Adipose tissue (tissue), 3 donors: Measurements from ENCODE around the gene POLR3H. TPM values are rescaled to one million over a fixed set of nuclear protein-coding genes. Genes with fewer than 3 reads are reported as not detected.
"Not testable (repeated sequence)": the region's sequence is repeated elsewhere in the genome, so short reads cannot be mapped to it uniquely, and the experiment has no call there.

Experiments
- H3K27ac ChIP-seq: one replicate; pipeline ENCODE4 v1.5.1; 2013; ENCODE audit warnings: low read depth, low read length
- WGBS, 3 donors: extraction: QIAGEN DNeasy Blood & Tissue Kit; methylation state at CpG; one replicate each; pipeline ENCODE4 v1.1.7; 2013; 5-methylcytosine and 5-hydroxymethylcytosine counted together
- polyA plus RNA-seq, 3 donors: library from polyadenylated mRNA; stranded (reverse); fragments of 200-250 nt; gene quantifications; one replicate each; pipeline ENCODE4 v1.2.3, GENCODE V29; 2013
- donor health status: healthy with polysubstance abuse.
- donor health status: Bipolar disorder and iron deficiency.
- donor health status: healthy.

Gene POLR3H
- polyA plus RNA-seq, 3 donors = 10.4 to 56.0 (median 28.1) TPM

DNA sequence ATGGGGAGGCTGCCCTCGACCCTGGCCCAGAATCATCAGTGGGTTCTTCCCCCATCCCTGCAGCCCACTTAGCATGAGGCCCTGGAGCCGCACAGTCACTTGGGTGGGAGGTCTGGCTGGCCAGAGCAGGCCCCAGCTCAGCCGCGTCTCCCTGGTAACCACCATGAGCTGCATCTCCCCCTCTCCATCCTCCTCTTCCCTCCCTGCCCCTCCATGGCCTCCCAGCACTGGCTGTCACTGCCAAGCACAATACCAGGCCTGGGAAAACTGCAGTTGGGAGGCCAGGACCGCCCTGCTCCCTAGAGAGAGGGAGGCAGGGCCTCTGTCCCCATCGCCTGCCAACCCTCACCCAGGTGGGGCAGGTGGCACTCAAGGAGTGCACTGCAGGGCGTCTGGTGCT, 24.5 kb upstream of the POLR3H start:
- 68 to 78% (median 77%) methylated on average over 7 of the region's 7 CpGs for WGBS, 3 donors
- no peak overlapping the region for H3K27ac ChIP-seq

DNA sequence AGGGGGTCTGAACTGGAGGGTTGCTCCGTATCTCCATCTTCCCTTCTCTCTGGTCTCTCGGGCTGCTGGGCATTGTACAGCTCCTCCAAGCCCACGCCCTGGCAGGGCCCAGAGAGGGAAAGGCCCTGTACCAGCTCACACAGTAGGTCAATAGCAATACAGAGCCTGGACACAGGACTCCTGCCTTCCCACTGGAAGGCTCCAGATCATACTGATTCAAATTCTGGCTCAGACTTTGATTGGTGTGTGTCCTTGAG, 23.2 kb upstream of the POLR3H start:
- no peak overlapping the region for H3K27ac ChIP-seq
- WGBS, 3 donors = 69 to 83% (median 71%) methylated on average over 3 of the region's 3 CpGs

DNA sequence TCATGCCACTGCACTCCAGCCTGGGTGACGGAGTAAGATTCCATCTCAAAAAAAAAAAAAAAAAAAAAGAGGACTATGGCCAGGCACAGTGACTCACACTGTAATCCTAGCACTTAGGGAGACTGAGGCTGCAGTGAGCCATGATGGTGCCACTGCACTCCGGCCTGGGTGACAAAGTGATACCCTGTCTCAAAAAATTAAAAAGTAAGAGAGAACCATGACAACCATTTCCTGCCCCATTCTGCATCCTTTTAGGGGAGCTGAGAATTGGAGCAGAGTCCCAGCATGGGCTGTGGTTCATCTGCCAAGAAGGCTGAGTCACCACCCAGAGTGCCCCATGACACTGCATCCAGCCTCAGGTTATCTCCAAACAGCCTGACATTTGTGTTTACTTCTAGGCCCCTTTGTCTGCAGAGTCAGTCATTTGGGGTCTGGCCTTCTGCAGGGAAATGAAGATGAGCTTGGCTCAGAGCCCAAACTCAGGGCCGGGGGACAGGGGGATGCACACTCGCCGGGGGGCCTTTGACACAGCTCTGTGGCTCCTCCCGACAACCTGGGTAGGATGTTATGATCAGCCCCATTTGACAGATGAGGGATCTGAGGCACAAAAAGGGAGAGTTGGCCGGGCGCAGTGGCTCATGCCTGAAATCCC, 21.3 kb upstream of the POLR3H start:
- no peak overlapping the region for H3K27ac ChIP-seq
- WGBS, 3 donors = 64 to 76% (median 65%) methylated on average over 8 of the region's 8 CpGs

DNA sequence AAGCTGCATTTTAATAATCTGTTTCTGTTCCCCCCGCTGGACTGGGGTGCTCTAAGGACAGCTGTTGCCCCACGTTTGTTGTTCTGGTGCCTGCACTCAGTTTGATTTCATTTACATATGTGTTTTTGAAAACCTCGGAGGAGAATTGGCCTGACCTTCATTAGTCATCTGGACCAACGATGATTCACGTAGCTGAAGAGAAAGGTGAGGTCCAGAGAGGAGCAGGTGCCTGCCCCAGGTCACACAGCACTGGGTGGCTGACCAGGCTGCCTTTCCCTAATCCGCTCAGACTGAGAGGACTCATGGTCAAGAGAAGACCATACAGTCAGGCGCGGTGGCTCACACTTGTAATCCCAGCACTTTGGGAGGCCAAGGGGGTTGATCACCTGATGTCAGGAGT, 20.3 kb upstream of the POLR3H start:
- 88 to 90% (median 89%) methylated on average over 8 of the region's 8 CpGs for WGBS, 3 donors
- H3K27ac ChIP-seq = no peak overlapping the region

DNA sequence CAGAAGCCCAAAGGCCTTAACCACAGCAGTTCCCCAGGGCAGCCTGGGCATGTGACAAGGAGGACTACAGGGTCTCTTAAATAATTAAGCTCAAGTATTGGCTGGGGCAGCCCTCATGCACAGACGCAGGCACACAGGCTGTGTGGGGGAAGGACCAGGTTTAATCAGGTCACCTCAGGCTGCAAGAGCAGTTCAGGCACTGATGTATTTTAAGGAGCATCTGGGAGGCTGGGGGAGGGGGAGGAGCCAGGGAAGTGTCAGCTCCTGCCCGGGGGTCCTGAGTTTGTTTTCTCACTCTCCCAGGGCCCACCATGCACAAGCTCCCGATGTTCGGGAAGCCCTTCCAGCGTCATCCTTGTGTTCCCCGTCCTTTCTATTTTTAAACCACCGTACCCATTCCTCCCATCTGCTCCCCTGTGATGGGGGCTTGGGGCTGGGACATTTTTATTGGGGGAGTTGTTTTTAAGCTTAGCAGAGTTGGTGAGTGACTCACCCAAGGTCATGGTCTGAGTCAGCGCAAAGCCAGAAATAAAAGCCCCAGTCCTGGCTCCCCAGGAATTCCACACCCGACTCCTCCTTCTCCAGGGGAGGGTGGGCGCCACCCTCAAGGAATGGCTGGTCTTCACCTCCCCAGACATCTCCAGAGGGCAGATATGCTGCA, 18.9 kb upstream of the POLR3H start:
- H3K27ac ChIP-seq = no peak overlapping the region
- WGBS, 3 donors = 50 to 56% (median 54%) methylated on average over 10 of the region's 10 CpGs

DNA sequence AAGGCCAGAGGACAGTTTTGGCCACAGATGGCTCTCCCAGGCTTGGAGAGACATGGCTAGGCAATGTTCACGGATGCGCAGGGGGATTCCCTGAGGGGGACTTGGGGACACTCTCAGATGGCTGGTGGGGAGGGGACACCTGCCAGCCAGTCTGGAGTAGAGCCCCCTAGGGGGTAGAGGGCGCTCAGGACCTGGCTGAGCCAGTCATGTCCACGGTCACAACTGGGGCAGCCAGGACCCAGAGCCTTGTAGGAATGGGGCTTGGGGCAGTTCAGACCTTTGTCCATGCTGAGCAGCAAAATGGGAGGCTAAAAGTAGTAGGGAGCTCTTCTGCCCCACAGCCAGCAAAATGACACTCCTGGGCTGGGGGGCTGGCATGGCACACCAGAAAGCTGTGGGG, 18.2 kb upstream of the POLR3H start:
- WGBS, 3 donors = 81 to 88% (median 82%) methylated on average over 4 of the region's 4 CpGs
- no peak overlapping the region for H3K27ac ChIP-seq

DNA sequence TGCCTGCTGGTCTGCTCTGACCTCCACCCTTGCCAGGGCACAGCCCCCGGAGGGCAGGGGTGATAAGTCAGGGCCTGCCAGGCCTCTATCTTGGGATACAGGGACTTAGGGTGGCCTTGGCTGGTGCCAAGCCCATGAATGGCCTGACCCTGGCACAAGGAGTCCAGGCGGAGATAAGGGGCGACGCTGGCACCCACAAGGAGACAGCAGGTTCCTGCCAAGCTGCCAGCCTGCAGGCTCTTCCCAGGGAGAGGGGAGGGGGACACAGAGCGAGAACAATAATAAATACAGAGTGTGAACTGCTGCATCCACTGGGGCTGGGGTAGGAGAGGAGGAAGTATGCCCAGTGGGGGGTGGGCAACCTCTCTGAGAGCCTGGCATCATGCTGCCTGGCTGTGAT, 17.5 kb upstream of the POLR3H start:
- 23 to 79% (median 72%) methylated on average over 5 of the region's 5 CpGs for WGBS, 3 donors
- no peak overlapping the region for H3K27ac ChIP-seq

DNA sequence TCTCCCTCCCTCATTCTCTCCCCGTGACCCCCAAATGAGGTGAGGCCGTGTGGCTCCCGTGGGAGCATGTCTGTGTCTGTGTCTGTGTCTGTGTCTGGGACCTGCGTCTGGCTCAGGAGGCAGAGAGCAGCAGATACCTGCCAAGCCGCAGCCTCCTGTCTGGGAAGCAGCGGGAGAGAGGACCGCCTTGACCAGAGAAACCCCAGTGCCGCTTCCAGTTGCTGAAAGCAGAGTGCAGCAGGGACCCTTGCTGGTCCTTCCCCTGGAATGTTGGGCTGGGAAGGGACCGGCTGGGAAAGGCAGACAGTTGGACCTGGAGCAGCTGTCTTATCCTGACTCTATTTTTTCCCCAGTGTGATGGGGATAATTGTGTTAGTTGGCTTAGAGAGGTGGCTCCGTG, 17.1 kb upstream of the POLR3H start:
- no peak overlapping the region for H3K27ac ChIP-seq
- 34 to 60% (median 55%) methylated on average over 10 of the region's 10 CpGs for WGBS, 3 donors

DNA sequence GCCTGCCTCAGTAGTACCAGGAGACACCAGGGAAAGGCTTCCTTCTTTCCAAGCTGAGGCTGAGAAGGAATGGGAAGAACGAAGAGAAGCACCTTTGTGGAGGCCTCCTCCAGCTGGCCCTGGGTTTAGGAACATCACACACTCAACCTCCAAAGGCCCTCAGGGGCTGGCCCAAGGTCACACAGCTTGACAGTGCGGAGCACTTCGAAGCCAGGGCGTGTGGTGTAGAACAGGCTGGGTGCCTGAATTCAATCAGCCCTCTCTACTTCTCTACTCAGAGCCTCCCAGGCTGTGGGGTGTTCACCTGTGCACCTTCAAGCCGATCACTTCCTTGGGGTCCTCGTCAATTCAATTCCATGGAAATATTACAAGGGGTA, 15.8 kb upstream of the POLR3H start:
- 52 to 67% (median 60%) methylated on average over 6 of the region's 6 CpGs for WGBS, 3 donors
- H3K27ac ChIP-seq = no peak overlapping the region

DNA sequence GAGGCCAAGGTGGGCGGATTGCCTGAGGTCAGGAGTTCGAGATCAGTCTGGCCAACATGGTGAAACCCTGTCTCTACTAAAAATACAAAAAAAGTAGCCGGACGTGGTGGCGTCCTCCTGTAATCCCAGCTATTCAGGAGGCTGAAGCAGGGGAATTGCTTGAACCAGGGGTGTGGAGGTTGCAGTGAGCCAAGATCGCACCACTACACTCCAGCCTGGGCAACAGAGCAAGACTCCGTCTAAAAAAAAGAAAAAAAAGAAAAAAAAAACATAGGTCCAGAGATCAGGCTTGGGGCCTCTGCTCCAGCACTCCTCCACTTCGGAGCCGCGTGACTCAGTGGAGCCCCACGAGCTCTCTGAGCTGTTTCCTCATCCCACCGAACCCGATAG, 14.0 kb upstream of the POLR3H start:
- not testable (repeated sequence) for H3K27ac ChIP-seq
- 88 to 93% (median 93%) methylated on average over 13 of the region's 13 CpGs for WGBS, 3 donors

DNA sequence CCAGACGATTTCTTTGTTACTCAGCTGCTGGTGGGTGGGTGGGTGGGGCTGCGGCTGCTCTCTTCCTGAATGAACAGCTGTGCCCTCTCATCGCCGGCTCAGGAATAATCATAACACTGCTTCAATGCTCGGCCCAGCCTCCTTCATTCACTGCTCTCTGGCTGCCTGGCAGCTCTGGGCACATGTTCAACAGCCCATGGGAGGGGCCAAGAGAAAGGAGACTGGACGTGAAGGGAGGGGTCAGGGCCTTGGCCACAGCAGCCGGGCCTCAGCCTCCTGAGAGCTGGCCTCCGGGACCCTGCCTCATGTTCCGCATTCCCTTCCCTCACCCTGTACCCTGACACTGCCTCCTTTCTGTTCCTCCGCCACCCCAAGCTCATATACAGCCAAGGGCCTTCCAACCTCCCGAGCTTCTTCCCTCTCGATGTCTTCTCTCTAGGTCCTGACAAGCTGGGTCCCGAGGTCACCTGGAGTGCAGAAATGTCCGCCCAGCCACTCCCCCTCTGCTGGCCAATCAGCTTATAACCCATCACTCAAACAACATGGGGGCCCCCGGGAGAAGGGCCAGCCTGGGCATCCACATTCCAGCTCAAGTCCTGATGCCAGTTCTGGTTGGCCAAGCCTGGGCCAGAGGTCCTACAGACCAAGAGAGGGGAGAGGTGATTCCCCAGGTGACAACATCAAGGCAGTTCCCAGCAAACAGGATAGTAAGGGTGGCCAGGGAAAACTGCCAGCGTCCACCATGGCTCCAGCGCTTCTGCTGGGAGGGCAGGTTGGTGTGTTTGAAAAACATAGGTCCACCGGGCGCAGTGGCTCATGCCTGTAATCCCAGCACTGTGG, 13.4 kb upstream of the POLR3H start:
- 43 to 49% (median 44%) methylated on average over 19 of the region's 19 CpGs for WGBS, 3 donors
- no peak overlapping the region for H3K27ac ChIP-seq

DNA sequence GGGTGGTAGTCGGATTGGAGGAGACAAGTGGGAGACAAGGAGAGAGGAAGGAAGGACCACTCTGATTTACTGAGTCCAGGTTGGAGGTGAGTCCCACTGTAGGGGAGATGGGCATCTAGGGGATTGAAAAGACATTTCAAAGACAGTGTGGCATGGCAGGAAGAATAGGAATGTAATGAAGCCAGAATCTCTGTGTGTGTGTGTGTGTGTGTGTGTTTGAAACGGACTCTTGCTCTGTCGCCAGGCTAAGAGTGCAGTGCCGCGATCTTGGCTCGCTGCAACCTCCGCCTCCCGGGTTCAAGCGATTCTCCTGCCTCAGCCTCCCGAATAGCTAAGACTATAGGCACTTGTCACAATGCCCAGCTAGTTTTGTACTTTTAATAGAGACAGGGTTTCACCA, 12.3 kb upstream of the POLR3H start:
- 87 to 93% (median 87%) methylated on average over 10 of the region's 10 CpGs for WGBS, 3 donors
- H3K27ac ChIP-seq = no peak overlapping the region

DNA sequence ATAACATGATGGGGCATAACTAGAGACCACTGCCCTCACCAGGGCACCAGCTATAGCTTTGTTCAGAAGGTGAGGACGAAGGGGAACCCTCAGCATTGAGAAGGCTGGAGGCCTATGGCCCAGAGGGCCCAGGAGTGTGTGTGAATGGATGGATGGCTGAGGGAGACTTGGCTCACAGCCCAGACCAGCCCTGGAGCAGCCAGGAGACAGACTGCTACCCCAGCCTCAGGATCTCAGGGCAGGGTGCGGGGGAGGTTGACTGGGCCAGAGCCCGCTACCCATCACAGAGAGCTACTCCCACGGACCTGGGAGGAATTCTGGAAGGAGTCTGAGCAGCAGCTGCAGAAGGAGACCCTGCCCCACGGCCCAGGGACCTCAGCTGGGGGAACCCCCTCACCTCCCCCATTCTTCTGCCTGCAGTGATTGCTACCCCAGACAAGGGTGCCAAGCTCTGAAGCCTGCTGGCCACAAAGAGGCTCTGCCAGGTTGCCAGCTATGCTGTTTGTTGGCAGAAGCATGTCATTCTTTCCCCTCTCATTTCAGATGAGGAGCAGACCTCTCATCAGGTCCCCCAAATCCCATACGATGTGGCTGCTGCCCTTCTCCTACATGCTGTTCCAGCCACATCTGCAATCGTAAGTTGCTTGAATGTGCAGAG, 11.2 kb upstream of the POLR3H start:
- WGBS, 3 donors = 73 to 86% (median 73%) methylated on average over 7 of the region's 7 CpGs
- H3K27ac ChIP-seq = no peak overlapping the region

DNA sequence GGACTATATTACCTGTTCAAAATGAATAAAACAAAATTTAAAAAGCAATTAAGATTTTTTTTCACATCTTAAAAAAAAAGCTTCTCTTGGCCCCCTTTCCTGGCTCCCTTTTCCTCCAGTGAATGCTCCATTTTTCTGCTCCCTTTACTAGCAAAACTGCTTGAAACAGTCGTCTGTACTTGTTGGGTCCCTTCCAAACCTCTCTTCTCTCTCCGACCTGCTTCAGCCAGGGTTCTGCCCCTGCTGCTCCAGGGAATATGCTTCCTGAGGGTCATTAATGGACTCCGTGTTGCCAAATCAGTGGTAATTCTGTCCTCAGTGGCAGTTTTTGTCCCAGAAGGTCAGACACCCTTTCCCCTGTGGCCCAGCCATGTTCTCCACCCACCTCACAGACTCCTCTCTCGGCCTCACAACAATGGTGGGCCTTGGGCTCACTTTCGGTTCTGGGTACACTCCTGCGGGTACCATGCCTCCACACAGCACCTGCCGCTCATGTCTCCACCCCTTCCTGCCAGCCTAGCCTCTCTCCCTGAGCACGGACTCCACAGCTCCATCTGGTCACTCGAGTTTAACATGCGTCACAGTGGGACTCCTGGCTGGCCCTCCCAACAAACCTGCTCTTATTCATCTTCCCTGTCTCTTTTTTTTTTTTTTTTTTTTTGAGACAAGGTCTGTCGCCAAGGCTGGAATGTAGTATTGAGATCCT, 7.8 kb upstream of the POLR3H start:
- no peak overlapping the region for H3K27ac ChIP-seq
- WGBS, 3 donors = 65 to 73% (median 70%) methylated on average over 10 of the region's 11 CpGs

DNA sequence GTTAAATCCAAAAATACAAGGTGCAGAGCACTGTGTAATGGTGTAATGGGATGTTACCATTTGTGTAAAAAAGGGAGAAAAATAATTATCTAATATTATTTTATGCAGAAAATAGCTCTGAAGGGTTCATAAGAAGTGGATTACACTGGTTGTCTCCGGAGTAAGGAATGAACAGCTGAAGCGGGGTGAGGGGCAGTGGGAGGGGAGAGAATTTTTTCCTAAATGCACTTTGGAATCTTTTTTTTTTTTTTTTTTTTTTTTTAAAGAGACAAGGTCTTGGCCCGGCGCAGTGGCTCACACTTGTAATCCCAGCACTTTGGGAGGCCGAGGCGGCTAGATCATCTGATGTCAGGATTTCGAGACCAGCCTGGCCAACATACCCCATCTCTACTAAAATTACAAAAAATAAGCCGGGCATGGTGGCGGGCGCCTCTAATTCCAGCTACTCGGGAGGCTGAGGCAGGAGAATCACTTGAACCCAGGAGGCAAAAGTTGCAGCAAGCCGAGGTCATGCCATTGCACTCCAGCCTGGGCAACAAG, 6.8 kb upstream of the POLR3H start:
- 86% methylated on average over 12 of the region's 12 CpGs for WGBS, 3 donors
- H3K27ac ChIP-seq = no peak overlapping the region

DNA sequence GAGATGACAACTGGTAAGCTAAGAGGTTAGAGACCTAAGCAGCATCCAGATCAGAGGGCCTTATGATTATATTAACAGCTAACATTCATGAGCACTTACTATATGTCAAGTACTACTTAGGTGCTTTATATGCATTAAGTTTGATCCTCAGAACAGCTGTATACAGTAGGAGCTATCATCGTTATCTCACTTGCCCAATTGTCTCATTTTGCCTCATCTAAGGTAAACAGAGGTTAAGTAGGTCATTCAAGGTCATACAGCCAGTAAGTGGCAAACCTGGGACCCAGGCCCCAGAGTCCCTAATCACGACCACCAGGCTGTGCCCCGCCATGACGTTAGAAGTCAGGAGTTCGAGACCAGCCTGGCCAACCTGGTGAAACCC, 4.6 kb upstream of the POLR3H start:
- 80 to 93% (median 90%) methylated on average over 5 of the region's 5 CpGs for WGBS, 3 donors
- H3K27ac ChIP-seq = no peak overlapping the region

DNA sequence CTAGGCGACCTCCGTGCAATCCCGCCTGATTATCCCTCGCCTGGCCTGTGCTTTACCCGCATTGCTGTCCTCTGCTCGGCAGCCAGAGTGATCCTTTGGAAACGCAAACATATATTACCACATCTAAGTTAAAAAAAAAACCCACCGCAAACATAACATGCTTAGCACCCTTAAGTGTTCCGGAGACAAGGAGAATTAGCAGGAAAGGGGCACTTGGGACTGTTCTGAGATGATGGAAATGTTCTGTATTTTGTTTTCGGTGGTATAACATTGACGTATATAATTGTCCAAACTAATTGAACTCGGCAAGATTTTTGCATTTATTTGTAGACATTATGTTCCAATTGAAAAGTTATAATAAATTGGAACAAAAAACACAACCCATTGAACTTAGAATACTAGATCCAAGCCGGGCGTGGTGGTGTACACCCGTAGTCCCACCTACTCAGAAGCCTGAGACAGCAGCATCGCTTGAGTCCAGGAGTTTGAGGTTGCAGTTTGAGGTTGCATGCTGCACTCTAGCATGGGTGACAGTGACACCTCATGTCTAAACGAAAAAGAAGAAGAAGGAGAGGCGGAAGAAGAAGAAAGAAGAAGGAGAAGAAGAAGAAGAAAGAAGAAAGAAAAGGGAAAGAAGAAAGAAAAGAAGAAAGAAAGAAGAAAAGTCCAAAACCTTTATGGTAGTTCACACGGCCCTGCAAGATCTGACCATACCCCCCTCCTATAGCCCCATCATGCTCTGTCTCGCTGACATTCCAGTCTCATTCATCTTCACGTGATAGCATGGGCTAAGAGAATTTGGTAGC, 604 bp upstream of the POLR3H start:
- H3K27ac ChIP-seq = no peak overlapping the region

DNA sequence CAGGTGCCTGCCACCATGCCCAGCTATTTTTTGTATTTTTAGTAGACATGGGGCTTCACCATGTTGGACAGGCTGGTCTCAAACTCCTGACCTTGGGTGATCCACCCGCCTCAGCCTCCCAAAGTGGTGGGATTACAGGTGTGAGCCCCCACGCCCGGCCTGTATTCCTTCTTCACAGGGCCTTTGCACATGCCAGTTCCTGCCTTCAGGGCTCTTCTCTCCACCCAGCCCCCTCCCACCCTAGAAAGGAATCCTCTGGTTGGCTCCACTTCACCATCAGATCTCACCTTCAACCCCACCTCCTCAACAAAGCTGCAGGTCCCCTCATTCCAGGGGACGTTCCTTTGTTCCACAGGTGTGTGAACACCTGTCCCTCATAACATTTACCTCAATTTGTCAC, 2.0 kb downstream of the POLR3H start:
- 86 to 98% (median 97%) methylated on average over 4 of the region's 4 CpGs for WGBS, 3 donors
- H3K27ac ChIP-seq = no peak overlapping the region

More for the DNA sequence above, 604 bp upstream of the POLR3H start:
- 18 to 25% (median 23%) methylated on average over 21 of the region's 21 CpGs for WGBS, 3 donors
